ENCODE measurements around the gene ATP6V1A.

Gene ATP6V1A

DNA sequence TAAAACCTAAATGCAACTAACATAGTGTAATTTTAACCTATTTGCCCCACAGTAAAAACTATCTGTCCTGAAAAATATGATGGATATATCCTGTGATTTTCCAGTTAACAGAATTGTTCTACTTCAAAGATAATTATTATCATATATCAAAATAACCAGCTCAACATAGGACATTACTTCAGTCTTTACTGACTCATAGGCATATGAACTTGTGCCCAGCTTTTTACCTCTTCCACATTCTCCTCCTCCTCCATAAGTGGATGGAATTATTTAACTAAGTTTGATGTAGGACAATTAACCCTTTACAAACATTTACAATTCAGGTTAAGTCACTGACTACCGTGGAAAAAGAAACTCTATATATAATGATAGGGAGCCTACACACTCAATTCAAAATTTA, 27.5 kb upstream of the ATP6V1A start:
- Histone ChIP-seq H3K4me2 (ENCODE audit: low read depth, low read length, poor library complexity, severe bottlenecking) (no peak overlapping the region), H3K27ac (ENCODE audit: low read depth, low read length) (no peak overlapping the region), H2AFZ (ENCODE audit: low read depth, low read length, severe bottlenecking) (no peak overlapping the region), H4K20me1 (ENCODE audit: low read depth, low read length) (peaks cover 23% of the 10 kb centered on the region), H3K4me3 (ENCODE audit: insufficient read depth, low read length, poor library complexity, severe bottlenecking) (no peak overlapping the region), H3K9me3 (ENCODE audit: insufficient read depth, low read length) (no peaks in the 10 kb centered on the region), H3K27me3 (ENCODE audit: low read length) (no peaks in the 10 kb centered on the region), H3K9me2 (replicated peaks; ENCODE audit: insufficient read depth, low read length) (no peaks in the 10 kb centered on the region), H3K36me3 (ENCODE audit: low read length) (peaks cover 60% of the 10 kb centered on the region), H3K9ac (ENCODE audit: low read length) (no peak overlapping the region), H3K79me2 (ENCODE audit: insufficient read depth, low read length) (peaks cover 22% of the 10 kb centered on the region), H3F3A (ENCODE audit: insufficient read depth) (peaks cover 35% of the 10 kb centered on the region)
- no peak for TF ChIP-seq CTCF (IDR thresholded peaks at IDR 0.05; ENCODE audit: insufficient read depth, low read length, poor library complexity, severe bottlenecking)
- TF ChIP-seq EZH2phosphoT487 (conservative IDR thresholded peaks at IDR 0.05; ENCODE audit: low read length) = no peak

GRCh38 chr3:113719758-113720157, 27.1 kb upstream of the ATP6V1A start:
- Histone ChIP-seq H2AFZ (ENCODE audit: low read depth, low read length, severe bottlenecking) (no peak overlapping the region), H3K4me2 (ENCODE audit: low read depth, low read length, poor library complexity, severe bottlenecking) (no peak overlapping the region), H3K79me2 (ENCODE audit: insufficient read depth, low read length) (peaks cover 27% of the 10 kb centered on the region), H3K9me2 (replicated peaks; ENCODE audit: insufficient read depth, low read length) (no peaks in the 10 kb centered on the region), H3K4me3 (ENCODE audit: insufficient read depth, low read length, poor library complexity, severe bottlenecking) (no peak overlapping the region), H3K9ac (ENCODE audit: low read length) (no peak overlapping the region), H3K27me3 (ENCODE audit: low read length) (no peaks in the 10 kb centered on the region), H4K20me1 (ENCODE audit: low read depth, low read length) (peaks cover 27% of the 10 kb centered on the region), H3F3A (ENCODE audit: insufficient read depth) (peaks cover 34% of the 10 kb centered on the region), H3K36me3 (ENCODE audit: low read length) (peaks cover 61% of the 10 kb centered on the region), H3K27ac (ENCODE audit: low read depth, low read length) (no peak overlapping the region), H3K9me3 (ENCODE audit: insufficient read depth, low read length) (no peaks in the 10 kb centered on the region)
- TF ChIP-seq EZH2phosphoT487 (conservative IDR thresholded peaks at IDR 0.05; ENCODE audit: low read length) (no peak), CTCF (IDR thresholded peaks at IDR 0.05; ENCODE audit: insufficient read depth, low read length, poor library complexity, severe bottlenecking) (no peak)

DNA sequence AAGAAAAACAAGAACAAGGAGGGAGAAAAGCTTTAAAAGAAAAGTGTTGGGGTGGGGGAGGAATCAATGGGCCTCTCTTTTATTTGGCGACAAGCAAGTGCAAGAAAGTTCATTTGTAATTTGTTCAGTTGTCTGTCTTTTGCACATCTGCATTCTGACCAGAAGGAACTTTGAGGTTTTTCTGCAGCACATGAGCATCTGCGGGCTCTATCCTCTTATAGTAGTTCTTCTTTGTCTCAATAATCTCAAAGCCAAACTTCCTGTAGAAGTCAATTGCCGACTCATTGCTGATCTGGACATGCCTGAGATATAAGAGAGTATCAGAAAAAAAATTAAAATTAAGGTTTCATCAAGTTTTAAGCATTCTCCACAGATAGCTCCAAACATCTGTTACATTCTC, 25.2 kb upstream of the ATP6V1A start:
- peaks cover 46% of the 10 kb centered on the region for H3K79me2 ChIP-seq (ENCODE audit: insufficient read depth, low read length)
- H3K9me3 ChIP-seq (ENCODE audit: insufficient read depth, low read length) = no peaks in the 10 kb centered on the region
- H3K36me3 ChIP-seq (ENCODE audit: low read length) = peaks cover 66% of the 10 kb centered on the region
- no peaks in the 10 kb centered on the region for H3K9me2 ChIP-seq (replicated peaks; ENCODE audit: insufficient read depth, low read length)
- TF ChIP-seq EZH2phosphoT487 (conservative IDR thresholded peaks at IDR 0.05; ENCODE audit: low read length) (no peak), CTCF (IDR thresholded peaks at IDR 0.05; ENCODE audit: insufficient read depth, low read length, poor library complexity, severe bottlenecking) (no peak)
- no peak overlapping the region for H3K9ac ChIP-seq (ENCODE audit: low read length)
- H3K27me3 ChIP-seq (ENCODE audit: low read length) = no peaks in the 10 kb centered on the region
- H3K27ac ChIP-seq (ENCODE audit: low read depth, low read length) = no peak overlapping the region
- no peak overlapping the region for H3K4me3 ChIP-seq (ENCODE audit: insufficient read depth, low read length, poor library complexity, severe bottlenecking)
- no peak overlapping the region for H3K4me2 ChIP-seq (ENCODE audit: low read depth, low read length, poor library complexity, severe bottlenecking)
- H4K20me1 ChIP-seq (ENCODE audit: low read depth, low read length) = peaks cover 40% of the 10 kb centered on the region
- H3F3A ChIP-seq (ENCODE audit: insufficient read depth) = peaks cover 27% of the 10 kb centered on the region
- H2AFZ ChIP-seq (ENCODE audit: low read depth, low read length, severe bottlenecking) = no peak overlapping the region
